Mesenchymal stem cell (in vitro differentiated cells and primary cell): Measurements from ENCODE around the gene LATS2.
A peak's percentile ranks its signal among the peaks of the same experiment; 100 is the strongest.

ENCODE experiments used
- DNase-seq: peaks from one replicate; pipeline ENCODE4 v3.0.0-alpha.2; 2013
- H2AFZ ChIP-seq: one replicate; pipeline ENCODE4 v1.6.1; 2013; ENCODE audit warnings: low read depth, mild to moderate bottlenecking, control low read depth, inconsistent platforms, low read length, moderate library complexity
- H2AK5ac ChIP-seq: 2 replicates; pipeline ENCODE4 v1.6.1; 2013; ENCODE audit warnings: low read length, moderate library complexity, mild to moderate bottlenecking, inconsistent platforms; ENCODE audit not compliant: severe bottlenecking
- H2BK120ac ChIP-seq: one replicate; pipeline ENCODE4 v1.6.1; 2013; ENCODE audit warnings: low read depth, mild to moderate bottlenecking, inconsistent platforms, low read length, moderate library complexity
- H2BK12ac ChIP-seq, 2 experiments: one replicate each; pipeline ENCODE4 v1.6.1; 2013; ENCODE audit warnings: inconsistent platforms in 2 of 2, low read length in 2 of 2, mild to moderate bottlenecking in 2 of 2, moderate library complexity in 2 of 2, control low read depth in 1 of 2
- H2BK15ac ChIP-seq: one replicate; pipeline ENCODE4 v1.6.1; 2013; ENCODE audit warnings: mild to moderate bottlenecking, low read depth, inconsistent platforms; ENCODE audit not compliant: poor library complexity, severe bottlenecking
- H2BK5ac ChIP-seq: 2 replicates; pipeline ENCODE4 v1.6.1; 2013; ENCODE audit warnings: low read depth, mild to moderate bottlenecking, low read length, control low read depth, inconsistent platforms; ENCODE audit not compliant: poor library complexity, severe bottlenecking
- H3K14ac ChIP-seq, 2 experiments: one replicate each; pipeline ENCODE4 v1.6.1; 2013; ENCODE audit warnings: inconsistent platforms in 2 of 2, low read length in 2 of 2, control low read depth in 1 of 2, mild to moderate bottlenecking in 1 of 2, moderate library complexity in 1 of 2
- H3K18ac ChIP-seq, 2 experiments: one replicate each; pipeline ENCODE4 v1.6.1; 2013; ENCODE audit warnings: inconsistent platforms in 2 of 2, low read length in 2 of 2, control low read depth in 1 of 2, low read depth in 1 of 2, mild to moderate bottlenecking in 1 of 2
- H3K23ac ChIP-seq, 2 experiments: one replicate each; pipeline ENCODE4 v1.6.1; 2013; ENCODE audit warnings: inconsistent platforms in 2 of 2, low read length in 2 of 2, mild to moderate bottlenecking in 2 of 2, moderate library complexity in 2 of 2, control low read depth in 1 of 2
- H3K27ac ChIP-seq: 2 replicates; pipeline ENCODE4 v1.5.1; 2013; ENCODE audit warnings: mild to moderate bottlenecking, moderate library complexity, low read length, control low read depth, inconsistent platforms; ENCODE audit not compliant: poor library complexity, severe bottlenecking
- H3K27me3 ChIP-seq, 2 experiments: 2 replicates each; pipeline versions ENCODE4 v1.6.1 to v1.7.0; 2013; ENCODE audit warnings: low read length in 2 of 2, mild to moderate bottlenecking in 2 of 2, moderate library complexity in 2 of 2, control low read depth in 1 of 2, inconsistent platforms in 1 of 2; ENCODE audit not compliant: control insufficient read depth in 1 of 2, insufficient read depth in 1 of 2
- H3K36me3 ChIP-seq, 2 experiments: 2 replicates each; pipeline versions ENCODE4 v1.6.1 to v1.7.0; 2013; ENCODE audit warnings: low read length in 2 of 2, control low read depth in 1 of 2, inconsistent platforms in 1 of 2, low read depth in 1 of 2, mild to moderate bottlenecking in 1 of 2; ENCODE audit not compliant: insufficient read depth in 2 of 2, control insufficient read depth in 1 of 2
- H3K4ac ChIP-seq, 2 experiments: one replicate each; pipeline ENCODE4 v1.6.1; 2013; ENCODE audit warnings: inconsistent platforms in 2 of 2, low read length in 2 of 2, mild to moderate bottlenecking in 2 of 2, moderate library complexity in 2 of 2, control low read depth in 1 of 2, low read depth in 1 of 2
- H3K4me1 ChIP-seq: 2 replicates; pipeline ENCODE4 v1.6.1; 2013; ENCODE audit warnings: low read depth, low read length, control low read depth; ENCODE audit not compliant: control insufficient read depth, insufficient read depth
- H3K4me2 ChIP-seq: 2 replicates; pipeline ENCODE4 v1.6.1; 2013; ENCODE audit warnings: low read length, mild to moderate bottlenecking, inconsistent platforms; ENCODE audit not compliant: poor library complexity, severe bottlenecking
- H3K4me3 ChIP-seq, 2 experiments: 2 replicates each; pipeline versions ENCODE4 v1.5.1 to v1.7.0; 2013; ENCODE audit warnings: low read length in 2 of 2, mild to moderate bottlenecking in 2 of 2, control low read depth in 1 of 2, low read depth in 1 of 2; ENCODE audit not compliant: insufficient read depth in 1 of 2
- H3K79me1 ChIP-seq: replicated peaks from 2 replicates; pipeline ENCODE4 v1.6.1; 2013; ENCODE audit warnings: mild to moderate bottlenecking, control low read depth, low read length, inconsistent platforms; ENCODE audit not compliant: poor library complexity, severe bottlenecking
- H3K9ac ChIP-seq: 2 replicates; pipeline ENCODE4 v1.7.0; 2013; ENCODE audit warnings: mild to moderate bottlenecking, low read length, moderate library complexity
- H3K9me3 ChIP-seq: 2 replicates; pipeline ENCODE4 v1.7.0; 2013; ENCODE audit warnings: mild to moderate bottlenecking, low read length; ENCODE audit not compliant: control insufficient read depth
- H4K8ac ChIP-seq: one replicate; pipeline ENCODE4 v1.6.1; 2013; ENCODE audit warnings: inconsistent platforms, mild to moderate bottlenecking, low read length, moderate library complexity
- H4K91ac ChIP-seq: one replicate; pipeline ENCODE4 v1.6.1; 2013; ENCODE audit warnings: mild to moderate bottlenecking, low read length, inconsistent platforms
- WGBS: methylation state at CpG from one replicate; pipeline ENCODE4 v1.1.7; 2013; ENCODE audit warnings: mixed read lengths; 5-methylcytosine and 5-hydroxymethylcytosine counted together

The LATS2 gene

GRCh38 chr13:21020581-21020980, 40.8 kb downstream of the LATS2 start:
- Histone ChIP-seq H3K36me3 (peaks cover 9 to 10% of the 10 kb centered on the region in 2 experiments), H2BK5ac (no peak overlapping the region), H3K4me2 (no peak overlapping the region), H3K4ac (no peak overlapping the region), H3K9me3 (no peaks in the 10 kb centered on the region), H3K27ac (no peak overlapping the region), H3K14ac (peak overlapping the region in 1 of 2 experiments; percentile 2), H4K8ac (peak overlapping the region; percentile 45), H3K9ac (no peak overlapping the region), H2AFZ (no peak overlapping the region), H2BK15ac (no peak overlapping the region), H3K79me1 (peaks cover 18% of the 10 kb centered on the region), H2BK120ac (peak overlapping the region; percentile 21), H4K91ac (no peak overlapping the region), H3K4me3 (no peak overlapping the region), H3K23ac (no peak overlapping the region), H3K18ac (no peak overlapping the region), H2BK12ac (no peak overlapping the region), H3K27me3 (no peaks in the 10 kb centered on the region), H3K4me1 (peaks cover 18% of the 10 kb centered on the region), H2AK5ac (no peak overlapping the region)
- no peak for DNase-seq
- 93% methylated on average over 4 of the region's 4 CpGs for WGBS

- Histone ChIP-seq H4K8ac (no peak overlapping the region), H3K4me1 (peaks cover 19% of the 10 kb centered on the region), H3K36me3 (peaks cover 9 to 10% of the 10 kb centered on the region in 2 experiments), H3K4me2 (no peak overlapping the region), H2BK5ac (no peak overlapping the region), H2BK15ac (no peak overlapping the region), H4K91ac (no peak overlapping the region), H3K9ac (no peak overlapping the region), H3K27ac (no peak overlapping the region), H3K23ac (no peak overlapping the region), H2AFZ (no peak overlapping the region), H2AK5ac (no peak overlapping the region), H3K27me3 (no peaks in the 10 kb centered on the region), H3K14ac (no peak overlapping the region), H3K18ac (no peak overlapping the region), H3K9me3 (no peaks in the 10 kb centered on the region), H3K4ac (no peak overlapping the region), H2BK12ac (no peak overlapping the region), H2BK120ac (no peak overlapping the region), H3K4me3 (no peak overlapping the region), H3K79me1 (peaks cover 16% of the 10 kb centered on the region)
- 73% methylated on average over 5 of the region's 5 CpGs for WGBS
- no peak for DNase-seq
Measured at GRCh38 chr13:21020176-21020575, 41.2 kb downstream of the LATS2 start.

- H3K4me2 ChIP-seq: no peak overlapping the region
- H2BK15ac ChIP-seq: no peak overlapping the region
- peak overlapping the region; percentile 41 to 85 for H2BK12ac ChIP-seq
- 90% methylated on average over 4 of the region's 4 CpGs for WGBS
- peak overlapping the region; percentile 17 for H2AK5ac ChIP-seq
- H3K9me3 ChIP-seq: no peaks in the 10 kb centered on the region
- peak; percentile 45 for DNase-seq
- no peak overlapping the region for H3K23ac ChIP-seq
- H4K8ac ChIP-seq: peak overlapping the region; percentile 70
- H3K27ac ChIP-seq: no peak overlapping the region
- H3K79me1 ChIP-seq: peaks cover 12% of the 10 kb centered on the region
- no peak overlapping the region for H3K14ac ChIP-seq
- peaks cover 26% of the 10 kb centered on the region for H3K4me1 ChIP-seq
- H3K9ac ChIP-seq: no peak overlapping the region
- H2BK120ac ChIP-seq: no peak overlapping the region
- no peak overlapping the region for H3K18ac ChIP-seq
- H3K4ac ChIP-seq: peak overlapping the region in 1 of 2 experiments; percentile 2
- no peak overlapping the region for H2AFZ ChIP-seq
- no peak overlapping the region for H2BK5ac ChIP-seq
- H3K4me3 ChIP-seq: no peak overlapping the region
- H3K27me3 ChIP-seq: no peaks in the 10 kb centered on the region
- no peak overlapping the region for H4K91ac ChIP-seq
- peaks cover 8 to 9% of the 10 kb centered on the region in 2 experiments for H3K36me3 ChIP-seq
Measured at GRCh38 chr13:21018220-21018619, 43.2 kb downstream of the LATS2 start.

GRCh38 chr13:21016487-21016886, 44.9 kb downstream of the LATS2 start:
- H2AFZ ChIP-seq: no peak overlapping the region
- peak overlapping the region in 1 of 2 experiments; percentile 65 for H3K4me3 ChIP-seq
- H4K8ac ChIP-seq: no peak overlapping the region
- H2AK5ac ChIP-seq: peak overlapping the region; percentile 85
- peaks cover 32% of the 10 kb centered on the region for H3K4me1 ChIP-seq
- H3K27me3 ChIP-seq: no peaks in the 10 kb centered on the region
- H3K4me2 ChIP-seq: peak overlapping the region; percentile 1
- WGBS: 79% methylated on average over 4 of the region's 4 CpGs
- H3K23ac ChIP-seq: no peak overlapping the region
- H3K18ac ChIP-seq: no peak overlapping the region
- no peak overlapping the region for H3K4ac ChIP-seq
- H2BK15ac ChIP-seq: no peak overlapping the region
- no peak overlapping the region for H2BK5ac ChIP-seq
- DNase-seq: no peak
- H3K36me3 ChIP-seq: peaks cover 7 to 8% of the 10 kb centered on the region in 2 experiments
- H2BK120ac ChIP-seq: no peak overlapping the region
- peak overlapping the region; percentile 68 for H3K9ac ChIP-seq
- peak overlapping the region; percentile 81 for H3K27ac ChIP-seq
- H3K79me1 ChIP-seq: peaks cover 7% of the 10 kb centered on the region
- H3K14ac ChIP-seq: no peak overlapping the region
- no peak overlapping the region for H2BK12ac ChIP-seq
- H4K91ac ChIP-seq: no peak overlapping the region
- H3K9me3 ChIP-seq: no peaks in the 10 kb centered on the region
